ENCODE data around the gene VWCE. TPM values are rescaled to one million over a fixed set of nuclear protein-coding genes. Genes with fewer than 3 reads are reported as not detected.
A peak's percentile ranks its signal among the peaks of the same experiment; 100 is the strongest.

VWCE gene
- total RNA-seq, 1 experiment from 2014 or later: 0.41 TPM

DNA sequence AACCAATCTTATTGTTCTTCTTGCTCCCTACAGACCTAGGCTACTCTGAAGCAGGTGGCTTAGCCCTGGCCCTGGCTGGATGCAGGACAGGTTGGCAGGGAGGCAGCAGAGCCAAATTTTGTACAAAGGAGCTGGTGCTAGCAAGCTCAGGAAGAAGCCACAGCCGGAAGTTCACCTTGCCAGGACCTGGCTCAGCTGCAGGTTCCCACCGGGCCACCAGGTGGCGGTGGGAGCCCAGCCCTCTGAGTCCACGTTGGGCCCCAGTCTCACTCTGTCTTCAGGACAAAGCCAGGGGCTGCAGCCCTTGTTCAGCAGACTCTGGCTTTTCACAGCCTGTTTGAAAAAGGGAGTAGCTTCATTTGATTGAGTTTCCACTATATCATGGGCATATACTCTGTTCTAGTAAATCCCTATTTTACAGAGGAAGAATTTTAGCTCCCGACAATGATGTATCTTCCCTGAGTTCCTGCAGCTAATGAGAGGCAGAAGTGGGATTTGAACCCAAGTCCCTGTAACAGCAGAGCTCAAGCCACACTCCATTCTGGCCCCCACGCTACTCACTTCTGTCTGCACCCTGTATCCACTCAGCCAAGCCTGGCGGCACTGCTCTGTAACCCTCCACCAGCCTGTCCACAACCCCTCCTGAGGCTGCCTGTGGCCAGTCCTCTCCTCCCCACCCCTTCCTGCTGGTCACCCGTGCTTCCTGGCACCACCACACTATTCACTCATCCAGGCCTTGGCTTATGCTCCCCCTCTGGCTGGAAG lies 41.2 kb upstream of the VWCE start:
- intact Hi-C loops (cut with micrococcal nuclease; ENCODE audit: unreplicated experiment): loop anchor here (1.0 to 10.0 kb wide), 4 partner anchors 25 to 178 kb away; partner anchors contain the start of gene CYB561A3
- no peaks in the 10 kb centered on the region for H3K27me3 ChIP-seq (ENCODE audit: insufficient read depth, low read depth)
- DNase-seq: peak; percentile 71 to 90
- no peaks in the 10 kb centered on the region for H3K36me3 ChIP-seq (ENCODE audit: low read depth)
- POLR2A ChIA-PET (ENCODE audit: unreplicated experiment): interaction anchor here (0.5 to 0.9 kb wide), 5 partner anchors 25 to 573 kb away, joined by 3 to 13 read pairs (median 4); partner anchors contain the start of genes CYB561A3 and TMEM138
- no TSS peak for BruUV-seq (replicated peaks)
- peak overlapping the region; percentile 58; the same call in 1 of the 2 replicates for H2AFZ ChIP-seq
- no peak for TF ChIP-seq EZH2 (IDR thresholded peaks at IDR 0.05; ENCODE audit: low read depth)
- TF ChIP-seq CTCF (conservative IDR thresholded peaks at IDR 0.05): peak; percentile 98
- H3K79me2 ChIP-seq (ENCODE audit: low read depth): peaks cover 23% of the 10 kb centered on the region
- CTCF ChIA-PET: interaction anchor here (0.6 to 2.3 kb wide), 19 partner anchors 9 to 492 kb away, joined by 3 to 45 read pairs (median 4); partner anchors contain the start of genes CPSF7, CYB561A3, SDHAF2 and TMEM138
- H3K4me3 ChIP-seq: no peak overlapping the region
- H4K20me1 ChIP-seq (ENCODE audit: insufficient read depth): peaks cover 8% of the 10 kb centered on the region
- H3K4me1 ChIP-seq (replicated peaks; ENCODE audit: insufficient read depth): peaks cover 24% of the 10 kb centered on the region
- no peaks in the 10 kb centered on the region for H3K9me3 ChIP-seq (ENCODE audit: insufficient read depth, low read depth)
- peak overlapping the region; percentile 26; the same call in 1 of the 2 replicates for H3K4me2 ChIP-seq
- no peaks in the 10 kb centered on the region for H3K9me2 ChIP-seq (ENCODE audit: insufficient read depth)
- peaks cover 26% of the 10 kb centered on the region for H3F3A ChIP-seq (ENCODE audit: insufficient read depth, low read depth)
- peak overlapping the region; percentile 39; the same call in 1 of the 2 replicates for H3K27ac ChIP-seq

DNA sequence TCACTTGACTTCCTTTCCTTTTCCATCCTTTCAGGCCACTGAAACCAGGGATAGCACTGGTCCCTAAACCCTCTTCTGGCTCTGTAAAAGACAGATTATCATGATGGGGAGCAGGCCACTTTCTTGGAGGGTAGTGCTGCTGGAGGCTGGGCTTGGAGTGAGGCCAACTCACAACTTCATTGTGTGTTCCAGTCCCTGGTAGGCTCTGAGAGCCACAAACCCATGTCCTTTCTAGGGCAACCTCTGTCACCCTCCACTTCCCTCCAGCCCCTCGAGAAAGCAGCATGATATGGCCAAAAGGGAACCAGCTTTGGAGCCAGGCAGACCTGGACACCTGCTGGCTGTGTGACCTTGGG lies 40.2 kb upstream of the VWCE start:
- BruUV-seq (replicated peaks): no TSS peak
- H3K36me3 ChIP-seq (ENCODE audit: low read depth): no peaks in the 10 kb centered on the region
- H4K20me1 ChIP-seq (ENCODE audit: insufficient read depth): peaks cover 16% of the 10 kb centered on the region
- DNase-seq: no peak
- no peak overlapping the region for H3K4me3 ChIP-seq
- no peak for TF ChIP-seq EZH2 (IDR thresholded peaks at IDR 0.05; ENCODE audit: low read depth)
- no peak for TF ChIP-seq CTCF (conservative IDR thresholded peaks at IDR 0.05)
- H3K9me3 ChIP-seq (ENCODE audit: insufficient read depth, low read depth): no peaks in the 10 kb centered on the region
- H3K4me2 ChIP-seq: no peak overlapping the region
- CTCF ChIA-PET: interaction anchor here (0.7 to 2.0 kb wide), 8 partner anchors 43 to 303 kb away, joined by 3 to 45 read pairs (median 7); partner anchors contain the start of genes CPSF7, SDHAF2 and TMEM216
- no peak overlapping the region for H2AFZ ChIP-seq
- peaks cover 33% of the 10 kb centered on the region for H3K79me2 ChIP-seq (ENCODE audit: low read depth)
- H3K4me1 ChIP-seq (replicated peaks; ENCODE audit: insufficient read depth): peaks cover 34% of the 10 kb centered on the region
- intact Hi-C loops (cut with micrococcal nuclease; ENCODE audit: unreplicated experiment): loop anchor here (10.0 kb wide), 2 partner anchors 81 to 179 kb away; no protein-coding TSS in a partner anchor
- POLR2A ChIA-PET (ENCODE audit: unreplicated experiment): no interaction called here
- H3K9me2 ChIP-seq (ENCODE audit: insufficient read depth): no peaks in the 10 kb centered on the region
- H3K27ac ChIP-seq: no peak overlapping the region
- no peaks in the 10 kb centered on the region for H3K27me3 ChIP-seq (ENCODE audit: insufficient read depth, low read depth)
- H3F3A ChIP-seq (ENCODE audit: insufficient read depth, low read depth): peaks cover 26% of the 10 kb centered on the region

- H4K20me1 ChIP-seq (ENCODE audit: insufficient read depth): peaks cover 16% of the 10 kb centered on the region
- ChIA-PET CTCF (interaction anchor here (1.4 to 2.0 kb wide), 3 partner anchors 51 to 303 kb away, joined by 9 to 45 read pairs (median 14); no protein-coding TSS in a partner anchor), POLR2A (ENCODE audit: unreplicated experiment) (no interaction called here)
- H3K79me2 ChIP-seq (ENCODE audit: low read depth): peaks cover 40% of the 10 kb centered on the region
- no peaks in the 10 kb centered on the region for H3K9me3 ChIP-seq (ENCODE audit: insufficient read depth, low read depth)
- H3K4me3 ChIP-seq: no peak overlapping the region; the same call in 1 of the 2 replicates
- H2AFZ ChIP-seq: no peak overlapping the region
- peak in 1 of 2 experiments; percentile 46 for DNase-seq
- BruUV-seq (replicated peaks): no TSS peak
- peaks cover 35% of the 10 kb centered on the region for H3K4me1 ChIP-seq (replicated peaks; ENCODE audit: insufficient read depth)
- H3K9me2 ChIP-seq (ENCODE audit: insufficient read depth): no peaks in the 10 kb centered on the region
- H3K27me3 ChIP-seq (ENCODE audit: insufficient read depth, low read depth): no peaks in the 10 kb centered on the region
- no peaks in the 10 kb centered on the region for H3K36me3 ChIP-seq (ENCODE audit: low read depth)
- H3K4me2 ChIP-seq: peak overlapping the region; percentile 96
- H3K27ac ChIP-seq: no peak overlapping the region
- TF ChIP-seq EZH2 (IDR thresholded peaks at IDR 0.05; ENCODE audit: low read depth) (no peak), CTCF (conservative IDR thresholded peaks at IDR 0.05) (no peak)
- intact Hi-C loops (cut with micrococcal nuclease; ENCODE audit: unreplicated experiment): loop anchor here (10.0 kb wide), 2 partner anchors 80 to 180 kb away; no protein-coding TSS in a partner anchor
- H3F3A ChIP-seq (ENCODE audit: insufficient read depth, low read depth): peaks cover 31% of the 10 kb centered on the region
Observed at GRCh38 chr11:61334434-61335354, 39.6 kb upstream of the VWCE start.

Data from PC-9 (cell line).